Gastroesophageal sphincter (tissue), 3 donors: Measurements from ENCODE around the gene FGF3.

ENCODE experiments used
- POLR2A ChIP-seq, 2 donors: fragments of 450-650 bp; IDR thresholded peaks; one replicate each; pipeline ENCODE4 v1.6.1; 2017; ENCODE audit warnings: antibody characterized with exemption in 2 of 2, mild to moderate bottlenecking in 2 of 2, moderate library complexity in 1 of 2
- TF ChIP-seq, protein P1 (sequence below), 4 experiments: fragments of 200-600 bp in 2 of 4; fragments of 450-650 bp in 2 of 4; sonication (generic) in 1 of 4; IDR thresholded peaks; one replicate each; pipeline ENCODE4 v1.5.1; 2017 to 2019; ENCODE audit warnings: antibody characterized with exemption in 4 of 4, mild to moderate bottlenecking in 2 of 4, moderate library complexity in 2 of 4

DNA sequence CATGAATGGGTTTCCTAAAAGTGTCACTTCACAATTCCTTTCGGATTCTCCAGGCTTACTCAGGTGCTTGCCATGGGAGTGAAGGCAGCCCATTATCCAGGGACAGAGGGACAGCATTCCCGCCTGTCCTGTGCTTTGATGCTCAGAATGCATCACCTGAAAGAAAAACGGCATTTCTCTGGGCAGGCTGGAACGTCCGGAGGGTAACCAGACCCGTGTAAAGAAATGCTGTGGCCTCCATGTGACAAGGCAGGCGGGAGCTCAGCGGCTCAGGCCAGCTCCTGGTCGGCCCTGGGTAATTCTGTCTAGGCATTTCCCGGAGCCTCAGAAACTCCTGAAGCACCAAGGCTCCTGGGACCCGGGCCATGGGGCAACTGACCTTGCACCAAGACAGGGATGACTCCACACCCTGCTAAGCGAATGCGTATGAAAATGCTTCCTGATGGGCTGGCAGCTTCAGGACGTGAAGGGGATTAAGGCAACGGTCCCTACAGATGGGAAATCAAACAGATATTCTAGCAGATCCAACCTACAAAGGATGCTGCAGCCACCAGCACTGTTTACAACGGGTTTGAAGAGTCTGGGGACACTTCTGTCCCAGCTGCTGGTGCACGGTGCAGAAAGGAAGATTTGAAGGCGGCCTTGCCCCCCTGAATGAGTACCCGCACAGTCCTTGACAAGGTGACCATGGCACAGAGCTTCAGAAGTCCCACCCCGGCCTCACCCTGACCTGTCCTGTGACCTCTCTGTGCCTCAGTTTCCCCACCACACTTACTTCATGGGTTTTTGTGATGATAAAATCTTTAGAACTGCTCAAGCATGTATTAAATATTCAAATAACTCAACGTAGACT, 13.6 kb upstream of the FGF3 start:
- TF ChIP-seq, protein P1, sequence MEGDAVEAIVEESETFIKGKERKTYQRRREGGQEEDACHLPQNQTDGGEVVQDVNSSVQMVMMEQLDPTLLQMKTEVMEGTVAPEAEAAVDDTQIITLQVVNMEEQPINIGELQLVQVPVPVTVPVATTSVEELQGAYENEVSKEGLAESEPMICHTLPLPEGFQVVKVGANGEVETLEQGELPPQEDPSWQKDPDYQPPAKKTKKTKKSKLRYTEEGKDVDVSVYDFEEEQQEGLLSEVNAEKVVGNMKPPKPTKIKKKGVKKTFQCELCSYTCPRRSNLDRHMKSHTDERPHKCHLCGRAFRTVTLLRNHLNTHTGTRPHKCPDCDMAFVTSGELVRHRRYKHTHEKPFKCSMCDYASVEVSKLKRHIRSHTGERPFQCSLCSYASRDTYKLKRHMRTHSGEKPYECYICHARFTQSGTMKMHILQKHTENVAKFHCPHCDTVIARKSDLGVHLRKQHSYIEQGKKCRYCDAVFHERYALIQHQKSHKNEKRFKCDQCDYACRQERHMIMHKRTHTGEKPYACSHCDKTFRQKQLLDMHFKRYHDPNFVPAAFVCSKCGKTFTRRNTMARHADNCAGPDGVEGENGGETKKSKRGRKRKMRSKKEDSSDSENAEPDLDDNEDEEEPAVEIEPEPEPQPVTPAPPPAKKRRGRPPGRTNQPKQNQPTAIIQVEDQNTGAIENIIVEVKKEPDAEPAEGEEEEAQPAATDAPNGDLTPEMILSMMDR (IDR thresholded peaks at IDR 0.05): no peak
- no peak for TF ChIP-seq POLR2A (IDR thresholded peaks at IDR 0.05)
